GM21737 (cell line): ENCODE results near the gene KIR3DL3.
"Not testable (repeated sequence)": the region's sequence is repeated elsewhere in the genome, so short reads cannot be mapped to it uniquely, and the experiment has no call there.

Source experiments
- ATAC-seq: cut with Tn5 transposase; IDR thresholded peaks from one replicate; pipeline ENCODE4 v1.9.1; 2021; ENCODE audit warnings: mild to moderate bottlenecking, moderate library complexity; ENCODE audit not compliant: unreplicated experiment

KIR3DL3 gene

DNA sequence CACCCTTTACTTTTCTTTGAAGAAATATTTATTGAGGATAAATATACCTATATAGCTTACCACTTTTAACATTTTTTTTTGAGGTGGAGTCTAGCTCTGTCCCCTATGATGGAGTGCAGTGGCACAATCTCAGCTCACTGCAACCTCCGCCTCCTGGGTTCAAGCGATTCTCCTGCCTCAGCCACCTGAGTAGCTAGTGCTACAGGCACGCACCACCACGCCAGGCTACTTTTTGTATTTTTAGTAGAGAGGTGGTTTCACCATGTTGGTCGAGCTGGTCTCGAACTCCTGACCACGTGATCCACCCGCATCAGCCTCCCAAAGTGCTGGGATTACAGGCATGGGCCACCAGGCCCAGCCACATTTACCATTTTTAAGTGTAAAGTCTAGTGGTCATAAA is 51.6 kb downstream of the KIR3DL3 start:
- not testable (repeated sequence) for ATAC-seq

- ATAC-seq: not testable (repeated sequence)
Observed at GRCh38 chr19:54777851-54778250, 53.6 kb downstream of the KIR3DL3 start.

DNA sequence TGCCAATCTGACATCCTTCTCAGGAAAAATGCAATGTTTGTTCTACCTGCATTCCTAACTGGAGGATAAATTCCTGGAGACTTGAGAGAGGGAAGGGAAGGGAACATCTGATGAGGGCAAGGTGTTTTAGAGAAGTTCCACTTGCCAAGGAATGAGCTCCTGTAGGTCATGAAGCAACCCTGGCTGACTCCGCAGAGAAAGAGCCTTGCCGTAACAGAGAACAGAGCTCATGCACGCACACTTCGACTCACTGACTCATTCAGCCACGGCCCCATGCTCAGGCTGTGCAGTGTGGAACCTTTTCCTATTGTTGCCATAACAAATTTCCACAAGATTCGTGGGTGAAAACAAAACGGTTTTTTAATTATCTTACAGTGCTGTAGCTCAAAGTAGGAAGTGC is 54.7 kb downstream of the KIR3DL3 start:
- ATAC-seq: not testable (repeated sequence)

DNA sequence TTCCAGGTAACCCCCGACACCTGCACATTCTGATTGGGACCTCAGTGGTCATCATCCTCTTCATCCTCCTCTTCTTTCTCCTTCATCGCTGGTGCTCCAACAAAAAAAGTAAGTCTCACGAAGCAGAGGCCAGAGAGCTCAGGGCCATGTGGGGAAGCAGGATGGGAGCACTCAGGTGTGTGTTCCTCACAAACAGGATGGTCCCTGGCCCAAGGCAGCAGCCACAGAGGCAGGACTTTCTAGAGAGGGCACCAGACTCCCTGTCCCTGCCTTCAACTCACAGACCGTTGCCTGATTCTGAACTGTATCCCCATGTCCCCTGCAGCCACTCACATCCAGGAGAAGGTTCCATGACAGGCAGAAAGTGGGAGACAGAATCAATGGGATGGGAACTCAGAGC is 58.7 kb downstream of the KIR3DL3 start:
- ATAC-seq: not testable (repeated sequence)
